NCI-H69 (cell line): ENCODE results near the gene DONSON.

ENCODE experiments used
- DNase-seq: peaks from one replicate; lab custom pipeline; 2025; lab: John Stamatoyannopoulos, UW

DONSON gene

DNA sequence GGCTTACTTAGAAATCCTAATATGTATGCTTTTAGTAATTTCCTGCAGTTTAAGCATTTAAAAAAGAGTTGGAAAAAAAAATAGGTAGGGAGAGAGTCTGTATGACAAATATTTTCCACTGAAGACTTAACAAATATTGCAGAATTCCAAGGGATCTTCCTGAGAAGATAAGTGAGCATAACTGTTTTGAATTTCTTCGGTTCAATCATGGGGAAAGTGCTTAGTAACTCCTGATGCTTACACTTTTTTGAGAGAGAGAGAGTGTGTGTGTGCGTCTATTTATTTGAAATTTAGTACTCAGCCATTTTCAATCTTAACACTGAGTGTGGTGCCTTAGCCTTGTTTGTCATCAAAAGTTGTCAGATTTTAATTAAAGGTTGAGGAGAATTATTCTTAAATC is 27.1 kb downstream of the DONSON start:
- no peak for DNase-seq

GRCh38 chr21:33560965-33561364 is 27.5 kb downstream of the DONSON start:
- DNase-seq, result no peak

DNA sequence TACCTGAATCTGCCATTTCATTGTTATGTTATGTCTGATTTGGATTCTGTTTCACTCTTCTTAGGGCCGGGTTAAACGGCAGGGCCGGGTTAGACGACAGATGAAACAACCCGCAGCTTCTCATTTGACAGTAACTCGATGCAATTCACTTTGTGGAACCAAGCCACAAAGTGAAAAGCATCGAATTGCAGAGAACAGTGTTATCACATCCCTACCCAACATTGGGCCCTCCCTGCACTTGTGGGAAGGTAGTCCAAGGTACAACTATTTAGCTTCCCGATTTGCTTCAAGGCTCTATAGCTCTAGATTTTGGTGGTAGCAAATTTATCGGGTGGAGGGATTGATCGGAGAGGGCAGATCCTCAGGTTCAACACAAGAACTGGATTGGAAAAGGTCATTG is 28.7 kb downstream of the DONSON start:
- no peak for DNase-seq

DNA sequence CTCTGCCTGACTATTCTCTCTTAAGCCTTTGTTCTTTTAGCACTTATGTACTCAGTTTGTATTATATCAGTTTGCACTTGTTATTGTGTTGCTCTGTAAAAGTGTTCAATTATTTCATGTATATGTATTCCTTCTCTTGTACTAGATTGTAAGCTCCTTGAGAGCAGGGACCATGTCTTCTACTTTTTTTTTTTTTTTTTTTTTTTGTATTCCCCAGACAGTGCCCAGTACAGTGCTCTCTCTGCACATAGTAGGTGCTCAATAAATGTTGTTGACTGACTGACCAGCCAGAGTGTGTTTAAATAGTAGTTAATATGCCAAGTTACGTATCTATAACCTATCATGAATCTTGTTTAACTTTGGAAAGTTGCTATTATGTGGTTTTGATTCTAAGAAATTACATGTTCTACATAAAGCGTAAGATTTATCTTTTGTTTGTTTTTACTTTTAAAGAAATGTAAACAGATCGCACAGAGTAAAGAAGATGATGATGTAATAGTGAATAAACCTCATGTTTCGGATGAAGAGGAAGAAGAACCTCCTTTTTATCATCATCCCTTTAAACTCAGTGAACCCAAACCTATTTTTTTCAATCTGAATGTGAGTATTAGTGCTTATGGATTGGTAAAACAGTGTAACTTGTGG is 29.6 kb downstream of the DONSON start:
- DNase-seq, result no peak

GRCh38 chr21:33557447-33557846 is 31.0 kb downstream of the DONSON start:
- no peak for DNase-seq

GRCh38 chr21:33554982-33555344 is 33.5 kb downstream of the DONSON start:
- no peak for DNase-seq

- no peak for DNase-seq
Measured at GRCh38 chr21:33554236-33554981, 34.1 kb downstream of the DONSON start.

DNA sequence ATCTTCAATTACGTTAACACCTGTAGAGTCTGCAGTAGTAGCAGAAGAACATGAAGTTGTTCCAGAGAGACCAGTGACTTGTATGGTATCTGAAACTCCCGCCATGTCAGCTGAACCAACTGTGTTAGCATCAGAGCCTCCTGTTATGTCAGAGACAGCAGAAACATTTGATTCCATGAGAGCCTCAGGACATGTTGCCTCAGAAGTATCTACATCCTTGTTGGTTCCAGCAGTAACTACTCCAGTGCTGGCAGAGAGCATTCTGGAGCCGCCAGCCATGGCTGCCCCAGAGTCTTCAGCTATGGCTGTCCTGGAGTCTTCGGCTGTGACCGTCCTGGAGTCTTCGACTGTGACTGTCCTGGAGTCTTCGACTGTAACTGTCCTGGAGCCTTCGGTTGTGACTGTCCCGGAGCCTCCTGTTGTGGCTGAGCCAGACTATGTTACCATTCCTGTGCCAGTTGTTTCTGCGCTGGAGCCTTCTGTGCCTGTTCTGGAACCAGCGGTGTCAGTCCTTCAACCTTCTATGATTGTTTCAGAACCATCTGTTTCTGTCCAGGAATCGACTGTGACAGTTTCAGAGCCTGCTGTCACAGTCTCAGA is 35.4 kb downstream of the DONSON start:
- no peak for DNase-seq

GRCh38 chr21:33552093-33552998 is 36.1 kb downstream of the DONSON start:
- DNase-seq, result no peak

DNA sequence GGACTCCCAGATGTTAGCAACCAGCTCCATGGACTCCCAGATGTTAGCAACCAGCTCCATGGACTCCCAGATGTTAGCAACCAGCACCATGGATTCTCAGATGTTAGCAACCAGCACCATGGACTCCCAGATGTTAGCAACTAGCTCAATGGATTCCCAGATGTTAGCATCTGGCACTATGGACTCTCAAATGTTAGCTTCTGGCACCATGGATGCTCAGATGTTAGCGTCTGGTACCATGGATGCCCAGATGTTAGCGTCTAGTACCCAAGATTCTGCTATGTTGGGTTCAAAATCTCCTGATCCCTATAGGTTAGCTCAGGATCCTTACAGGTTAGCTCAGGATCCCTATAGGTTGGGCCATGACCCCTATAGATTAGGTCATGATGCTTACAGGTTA is 36.8 kb downstream of the DONSON start:
- no peak for DNase-seq

- no peak for DNase-seq
Measured at GRCh38 chr21:33550772-33551660, 37.5 kb downstream of the DONSON start.

DNA sequence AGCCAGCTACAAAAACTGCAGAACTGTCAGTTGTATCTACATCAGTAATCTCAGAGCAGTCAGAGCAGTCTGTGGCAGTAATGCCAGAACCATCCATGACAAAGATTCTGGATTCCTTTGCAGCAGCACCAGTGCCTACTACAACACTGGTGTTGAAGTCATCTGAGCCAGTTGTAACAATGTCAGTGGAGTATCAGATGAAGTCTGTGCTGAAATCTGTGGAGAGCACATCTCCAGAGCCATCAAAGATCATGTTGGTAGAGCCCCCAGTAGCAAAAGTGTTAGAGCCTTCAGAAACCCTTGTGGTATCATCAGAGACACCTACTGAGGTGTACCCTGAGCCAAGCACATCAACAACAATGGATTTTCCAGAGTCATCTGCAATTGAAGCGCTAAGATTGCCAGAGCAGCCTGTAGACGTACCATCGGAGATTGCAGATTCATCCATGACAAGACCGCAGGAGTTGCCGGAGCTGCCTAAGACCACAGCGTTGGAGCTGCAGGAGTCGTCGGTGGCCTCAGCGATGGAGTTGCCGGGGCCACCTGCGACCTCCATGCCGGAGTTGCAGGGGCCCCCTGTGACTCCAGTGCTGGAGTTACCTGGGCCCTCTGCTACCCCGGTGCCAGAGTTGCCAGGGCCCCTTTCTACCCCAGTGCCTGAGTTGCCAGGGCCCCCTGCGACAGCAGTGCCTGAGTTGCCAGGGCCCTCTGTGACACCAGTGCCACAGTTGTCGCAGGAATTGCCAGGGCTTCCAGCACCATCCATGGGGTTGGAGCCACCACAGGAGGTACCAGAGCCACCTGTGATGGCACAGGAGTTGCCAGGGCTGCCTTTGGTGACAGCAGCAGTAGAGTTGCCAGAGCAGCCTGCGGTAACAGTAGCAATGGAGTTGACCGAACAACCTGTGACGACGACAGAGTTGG is 38.4 kb downstream of the DONSON start:
- no peak for DNase-seq

- no peak for DNase-seq
Measured at GRCh38 chr21:33546086-33546485, 42.4 kb downstream of the DONSON start.

GRCh38 chr21:33544451-33545195 is 43.9 kb downstream of the DONSON start:
- DNase-seq, result no peak

GRCh38 chr21:33543505-33544129 is 44.9 kb downstream of the DONSON start:
- DNase-seq, result peak; percentile 32

DNA sequence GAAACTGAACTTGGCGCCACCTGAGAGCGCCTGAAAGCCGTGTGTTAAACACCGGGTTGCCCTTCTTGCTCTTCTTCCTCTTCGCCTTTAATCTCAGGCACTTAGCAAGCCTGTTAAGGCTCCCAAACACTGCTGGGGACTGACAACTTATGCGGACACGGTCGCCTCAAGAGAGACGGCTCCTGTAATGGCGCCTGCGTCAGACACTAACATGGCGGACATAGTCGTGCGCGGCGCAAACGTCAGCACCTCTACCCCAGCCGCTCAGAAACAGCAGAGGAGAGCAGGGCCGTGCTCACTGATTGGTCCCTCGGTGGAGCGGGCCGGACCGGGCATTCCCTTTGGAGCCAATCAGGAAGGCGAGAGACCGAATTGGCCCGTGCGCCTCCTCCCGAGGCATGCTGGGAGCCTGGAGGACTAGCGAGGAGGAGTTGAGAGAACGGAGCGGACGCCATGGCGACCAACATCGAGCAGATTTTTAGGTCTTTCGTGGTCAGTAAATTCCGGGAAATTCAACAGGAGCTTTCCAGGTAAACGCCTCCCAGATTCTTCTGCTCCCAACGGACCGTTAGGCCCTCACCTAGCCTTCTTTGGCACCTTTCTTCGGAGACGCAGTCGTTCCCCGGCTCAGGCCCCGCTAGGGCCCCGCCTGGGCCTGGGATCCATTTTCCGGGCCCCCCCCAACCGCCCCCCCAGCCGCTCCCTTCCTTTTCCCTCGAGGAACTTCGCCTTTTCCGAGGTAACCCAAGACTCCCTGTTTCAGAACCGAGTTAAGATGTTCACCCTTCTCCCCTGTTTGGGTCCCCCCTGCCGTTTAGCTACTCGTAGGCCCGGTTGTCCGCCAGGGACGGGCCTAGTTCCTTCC is 45.6 kb downstream of the DONSON start, which contains the start of gene SON:
Gene SON, plus strand, starts transcription at position 399 of the 865 bp plus-strand sequence. Its CDS starts 55 bp downstream, at position 454.
- peak; percentile 100 for DNase-seq

DNA sequence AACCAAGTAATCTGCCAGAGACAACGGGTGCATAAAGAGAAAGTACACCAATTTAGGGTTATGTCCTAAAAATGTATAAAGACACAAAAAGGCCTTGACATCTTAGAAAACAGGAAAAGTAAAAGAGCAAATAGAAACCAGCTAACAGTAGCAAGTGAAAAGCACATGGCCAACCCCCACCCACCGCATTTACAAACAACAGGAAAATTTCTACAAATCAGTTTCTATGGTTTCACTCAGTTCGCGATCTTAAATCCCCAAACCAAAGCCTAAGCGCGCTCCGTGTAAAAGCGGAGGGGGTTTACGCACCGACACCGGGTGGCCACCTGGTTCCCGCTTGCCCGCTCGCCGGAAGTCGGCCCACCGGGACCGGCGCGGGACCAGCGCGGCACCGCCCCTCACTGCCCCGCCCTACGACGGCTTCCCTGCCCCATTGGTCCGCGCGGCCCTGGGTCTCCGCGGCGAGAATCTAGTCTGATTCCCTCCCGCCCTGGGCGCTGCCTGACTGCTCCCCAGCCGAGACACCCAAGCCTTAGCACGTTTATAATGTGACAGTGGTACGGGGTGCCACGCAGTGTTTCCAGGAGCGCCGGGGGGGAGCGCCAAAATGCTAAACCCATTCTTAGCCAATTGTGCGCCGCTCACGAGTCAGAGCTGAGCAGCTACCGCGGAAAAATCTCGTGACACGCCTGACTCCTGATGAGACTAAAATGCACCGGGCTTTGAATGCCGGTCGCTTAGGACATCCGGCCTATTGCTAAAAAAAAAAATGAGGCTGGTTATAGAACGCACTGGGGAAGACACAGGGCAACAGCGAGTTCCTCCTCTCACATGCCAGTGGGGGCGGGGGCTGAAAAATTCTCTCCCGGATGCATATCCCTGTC is 46.5 kb downstream of the DONSON start, which contains the start of gene GART:
Gene GART, minus strand, starts transcription at position 362 of the 884 bp plus-strand sequence. CDS start 2,802 bp downstream, outside the sequence.
- DNase-seq, result peak; percentile 94
